ENCODE results near the gene MBTD1.
"Not testable (repeated sequence)": the region's sequence is repeated elsewhere in the genome, so short reads cannot be mapped to it uniquely, and the experiment has no call there.

MBTD1 gene

DNA sequence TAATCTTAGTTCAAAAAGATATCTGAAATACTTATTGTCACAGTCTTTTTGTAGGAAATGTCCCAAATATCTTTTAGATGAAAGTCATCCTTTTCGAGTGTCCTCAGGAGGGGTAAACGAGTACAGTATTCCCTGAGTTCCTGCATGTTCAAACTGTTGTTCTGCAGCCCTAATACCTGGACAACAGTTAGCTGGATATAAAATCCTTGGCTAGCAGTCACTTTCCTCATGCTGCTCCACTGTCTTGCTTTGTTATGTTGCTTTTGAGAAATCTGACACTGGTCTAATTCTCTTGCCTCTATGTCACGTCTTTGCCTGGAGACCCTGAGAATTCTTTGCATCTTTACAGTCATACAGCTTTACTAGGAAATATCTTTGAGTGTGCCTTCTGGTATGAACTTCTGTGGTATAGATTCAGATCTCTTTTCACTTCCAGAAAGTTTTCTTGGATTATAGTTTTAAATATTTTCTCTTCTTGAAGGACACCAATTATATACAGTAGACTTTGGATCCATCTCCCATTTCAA, 9.5 kb downstream of the MBTD1 start:
- H3K9ac ChIP-seq (ENCODE audit: low read depth, low read length) = no peak overlapping the region
- H3K4me2 ChIP-seq (ENCODE audit: low read length) = no peak overlapping the region

GRCh38 chr17:51245535-51245934, 14.3 kb downstream of the MBTD1 start:
- Histone ChIP-seq H3K9me3 (replicated peaks; ENCODE audit: low read length) (no peaks in the 10 kb centered on the region), H3K4me2 (ENCODE audit: low read length) (no peak overlapping the region), H3K4me1 (ENCODE audit: control insufficient read depth, insufficient read depth, low read length) (peaks cover 8% of the 10 kb centered on the region)

More for the DNA sequence above, 9.5 kb downstream of the MBTD1 start:
- no peaks in the 10 kb centered on the region for H3K9me3 ChIP-seq (replicated peaks; ENCODE audit: low read length)
- H3K4me3 ChIP-seq (ENCODE audit: low read length) = no peak overlapping the region
- H3K4me1 ChIP-seq (ENCODE audit: control insufficient read depth, insufficient read depth, low read length) = peaks cover 22% of the 10 kb centered on the region
- no peaks in the 10 kb centered on the region for H3K27me3 ChIP-seq (ENCODE audit: control insufficient read depth, insufficient read depth, low read length)
- peaks cover 12% of the 10 kb centered on the region for H3K36me3 ChIP-seq (ENCODE audit: insufficient read depth, low read length)

DNA sequence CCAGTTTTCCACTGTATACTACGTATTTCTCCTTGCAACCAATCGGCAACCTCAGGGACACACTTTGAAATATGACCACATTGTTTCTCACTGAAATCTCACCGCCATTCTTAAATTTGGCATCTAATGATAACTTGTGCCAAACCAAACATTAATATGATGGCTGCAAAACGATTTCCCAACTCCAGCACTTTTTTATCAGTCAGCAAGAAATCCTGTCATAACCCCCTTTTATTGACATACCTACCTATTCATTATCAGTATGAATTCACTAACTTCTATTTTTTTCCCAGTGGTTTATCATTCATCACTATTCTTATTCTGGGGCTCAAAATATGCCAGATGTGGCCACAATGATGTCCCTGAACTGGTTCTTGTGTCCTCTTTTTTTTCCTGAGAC, 15.8 kb downstream of the MBTD1 start:
- Histone ChIP-seq H3K4me3 (ENCODE audit: low read length) (no peak overlapping the region), H3K9ac (ENCODE audit: low read depth, low read length) (no peak overlapping the region), H3K4me1 (ENCODE audit: control insufficient read depth, insufficient read depth, low read length) (peaks cover 5% of the 10 kb centered on the region), H3K4me2 (ENCODE audit: low read length) (no peak overlapping the region), H3K9me3 (replicated peaks; ENCODE audit: low read length) (no peaks in the 10 kb centered on the region), H3K36me3 (ENCODE audit: insufficient read depth, low read length) (no peaks in the 10 kb centered on the region), H3K27me3 (ENCODE audit: control insufficient read depth, insufficient read depth, low read length) (no peaks in the 10 kb centered on the region)

More at GRCh38 chr17:51245535-51245934, 14.3 kb downstream of the MBTD1 start:
- Histone ChIP-seq H3K4me3 (ENCODE audit: low read length) (no peak overlapping the region), H3K9ac (ENCODE audit: low read depth, low read length) (no peak overlapping the region), H3K27me3 (ENCODE audit: control insufficient read depth, insufficient read depth, low read length) (no peaks in the 10 kb centered on the region), H3K36me3 (ENCODE audit: insufficient read depth, low read length) (no peaks in the 10 kb centered on the region)

DNA sequence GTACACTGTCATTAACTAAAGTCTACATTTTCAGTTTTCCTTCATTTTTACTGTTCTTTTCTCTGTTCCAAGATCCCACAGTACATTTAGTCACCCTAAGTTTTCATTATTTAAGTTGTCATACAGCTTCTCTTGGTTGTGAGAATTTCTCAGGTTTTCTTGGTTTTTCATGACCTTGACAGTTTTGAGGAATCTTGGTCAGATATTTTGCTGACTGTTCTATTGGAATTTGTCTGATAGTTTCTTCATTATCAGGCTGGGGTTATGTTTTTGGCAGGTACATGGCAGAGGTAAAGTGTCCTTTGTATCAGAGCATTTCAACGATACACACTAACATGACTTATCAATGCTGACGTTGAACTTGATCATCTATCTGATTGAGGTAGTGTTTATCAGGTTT, 19.6 kb downstream of the MBTD1 start:
- H3K9me3 ChIP-seq (replicated peaks; ENCODE audit: low read length) = no peaks in the 10 kb centered on the region
- H3K4me2 ChIP-seq (ENCODE audit: low read length) = no peak overlapping the region
- no peaks in the 10 kb centered on the region for H3K4me1 ChIP-seq (ENCODE audit: control insufficient read depth, insufficient read depth, low read length)
- H3K27me3 ChIP-seq (ENCODE audit: control insufficient read depth, insufficient read depth, low read length) = no peaks in the 10 kb centered on the region
- H3K9ac ChIP-seq (ENCODE audit: low read depth, low read length) = no peak overlapping the region
- no peak overlapping the region for H3K4me3 ChIP-seq (ENCODE audit: low read length)
- H3K36me3 ChIP-seq (ENCODE audit: insufficient read depth, low read length) = no peaks in the 10 kb centered on the region

DNA sequence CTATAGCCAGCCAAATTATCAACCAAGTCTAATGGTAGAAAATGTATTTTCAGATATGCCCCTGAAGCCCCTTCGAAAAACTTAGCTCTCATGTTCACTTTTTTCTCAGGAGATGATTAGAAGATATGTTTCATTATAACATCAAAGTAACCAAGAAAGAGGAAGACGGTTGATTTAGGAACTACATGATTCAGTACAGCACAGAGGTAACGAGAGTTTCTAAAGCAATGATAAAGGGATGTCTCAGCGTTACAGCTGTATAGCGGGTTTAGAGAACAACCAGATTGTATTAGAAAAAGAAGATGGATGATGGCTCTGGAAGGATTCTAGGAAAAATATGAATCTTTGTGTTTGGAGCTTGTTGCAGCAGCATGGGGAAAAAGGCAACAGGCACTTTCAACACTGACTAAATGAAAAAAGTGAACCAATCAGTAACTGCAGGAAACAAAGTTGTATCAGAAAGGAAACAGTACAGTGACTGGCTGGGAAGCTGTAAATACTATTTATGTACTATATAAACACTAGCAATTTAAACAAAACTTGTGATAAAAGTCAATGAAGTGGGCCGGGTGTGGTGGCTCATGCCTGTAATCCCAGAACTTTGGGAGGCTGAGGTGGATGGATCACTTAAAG, 21.5 kb downstream of the MBTD1 start:
- Histone ChIP-seq H3K36me3 (ENCODE audit: insufficient read depth, low read length) (no peaks in the 10 kb centered on the region), H3K4me2 (ENCODE audit: low read length) (no peak overlapping the region), H3K9ac (ENCODE audit: low read depth, low read length) (no peak overlapping the region), H3K27me3 (ENCODE audit: control insufficient read depth, insufficient read depth, low read length) (no peaks in the 10 kb centered on the region), H3K4me3 (ENCODE audit: low read length) (no peak overlapping the region), H3K4me1 (ENCODE audit: control insufficient read depth, insufficient read depth, low read length) (no peaks in the 10 kb centered on the region), H3K9me3 (replicated peaks; ENCODE audit: low read length) (no peaks in the 10 kb centered on the region)

DNA sequence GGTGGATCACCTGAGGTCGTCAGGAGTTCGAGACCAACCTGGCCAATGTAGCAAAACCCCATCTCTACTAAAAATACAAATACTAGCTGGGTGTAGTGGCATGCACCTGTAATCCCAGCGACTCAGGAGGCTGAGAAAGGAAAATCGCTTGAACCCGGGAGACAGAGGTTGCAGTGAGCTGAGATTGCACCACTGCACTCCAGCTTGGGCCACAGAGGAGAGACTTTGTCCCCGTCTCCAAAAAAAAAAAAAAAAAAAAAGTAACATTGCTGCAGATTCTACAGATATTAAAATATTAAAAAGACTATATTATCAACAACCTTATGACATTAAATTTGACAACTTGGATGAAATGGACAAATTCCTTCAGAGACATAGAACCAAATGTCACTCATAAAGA, 25.7 kb downstream of the MBTD1 start:
- no peaks in the 10 kb centered on the region for H3K9me3 ChIP-seq (replicated peaks; ENCODE audit: low read length)
- H3K4me3 ChIP-seq (ENCODE audit: low read length) = no peak overlapping the region
- no peaks in the 10 kb centered on the region for H3K4me1 ChIP-seq (ENCODE audit: control insufficient read depth, insufficient read depth, low read length)
- H3K36me3 ChIP-seq (ENCODE audit: insufficient read depth, low read length) = no peaks in the 10 kb centered on the region
- H3K27me3 ChIP-seq (ENCODE audit: control insufficient read depth, insufficient read depth, low read length) = no peaks in the 10 kb centered on the region
- no peak overlapping the region for H3K9ac ChIP-seq (ENCODE audit: low read depth, low read length)
- H3K4me2 ChIP-seq (ENCODE audit: low read length) = no peak overlapping the region

DNA sequence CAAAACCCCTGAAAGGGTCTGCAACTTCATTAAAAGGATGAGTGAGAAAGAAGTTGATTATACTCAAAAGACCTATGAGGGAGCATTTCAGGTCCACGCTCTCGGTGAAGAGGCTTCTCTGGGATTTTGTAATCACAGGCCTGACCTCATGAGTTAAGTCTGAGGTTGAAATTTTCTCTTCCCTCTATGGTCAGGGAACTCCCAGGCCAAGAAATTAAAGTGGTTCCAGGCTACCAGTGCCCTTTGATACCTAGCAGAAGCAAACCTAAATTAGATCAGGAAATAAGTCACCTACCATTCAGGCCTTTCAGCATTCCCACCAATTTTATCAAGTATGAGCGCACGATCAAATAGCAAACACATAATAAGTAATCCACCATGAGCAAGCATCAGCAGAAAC, 27.9 kb downstream of the MBTD1 start:
- Histone ChIP-seq H3K4me2 (ENCODE audit: low read length) (no peak overlapping the region), H3K9me3 (replicated peaks; ENCODE audit: low read length) (no peaks in the 10 kb centered on the region), H3K9ac (ENCODE audit: low read depth, low read length) (no peak overlapping the region), H3K27me3 (ENCODE audit: control insufficient read depth, insufficient read depth, low read length) (no peaks in the 10 kb centered on the region), H3K4me3 (ENCODE audit: low read length) (no peak overlapping the region), H3K36me3 (ENCODE audit: insufficient read depth, low read length) (no peaks in the 10 kb centered on the region), H3K4me1 (ENCODE audit: control insufficient read depth, insufficient read depth, low read length) (peaks cover 5% of the 10 kb centered on the region)

GRCh38 chr17:51230306-51230705, 29.5 kb downstream of the MBTD1 start:
- Histone ChIP-seq H3K4me3 (ENCODE audit: low read length) (no peak overlapping the region), H3K9me3 (replicated peaks; ENCODE audit: low read length) (no peaks in the 10 kb centered on the region), H3K27me3 (ENCODE audit: control insufficient read depth, insufficient read depth, low read length) (no peaks in the 10 kb centered on the region), H3K36me3 (ENCODE audit: insufficient read depth, low read length) (no peaks in the 10 kb centered on the region), H3K9ac (ENCODE audit: low read depth, low read length) (no peak overlapping the region), H3K4me1 (ENCODE audit: control insufficient read depth, insufficient read depth, low read length) (peaks cover 5% of the 10 kb centered on the region), H3K4me2 (ENCODE audit: low read length) (no peak overlapping the region)

- Histone ChIP-seq H3K9ac (ENCODE audit: low read depth, low read length) (no peak overlapping the region), H3K4me2 (ENCODE audit: low read length) (no peak overlapping the region), H3K4me3 (ENCODE audit: low read length) (no peak overlapping the region), H3K36me3 (ENCODE audit: insufficient read depth, low read length) (no peaks in the 10 kb centered on the region), H3K27me3 (ENCODE audit: control insufficient read depth, insufficient read depth, low read length) (no peaks in the 10 kb centered on the region), H3K4me1 (ENCODE audit: control insufficient read depth, insufficient read depth, low read length) (peaks cover 5% of the 10 kb centered on the region), H3K9me3 (replicated peaks; ENCODE audit: low read length) (no peaks in the 10 kb centered on the region)
These were observed 30.0 kb downstream of the MBTD1 start for GRCh38 chr17:51229889-51230288.

- no peak overlapping the region for H3K4me3 ChIP-seq (ENCODE audit: low read length)
- no peak overlapping the region for H3K4me2 ChIP-seq (ENCODE audit: low read length)
- no peak overlapping the region for H3K9ac ChIP-seq (ENCODE audit: low read depth, low read length)
- H3K36me3 ChIP-seq (ENCODE audit: insufficient read depth, low read length) = peaks cover 11% of the 10 kb centered on the region
- H3K4me1 ChIP-seq (ENCODE audit: control insufficient read depth, insufficient read depth, low read length) = peaks cover 5% of the 10 kb centered on the region
- no peaks in the 10 kb centered on the region for H3K9me3 ChIP-seq (replicated peaks; ENCODE audit: low read length)
- H3K27me3 ChIP-seq (ENCODE audit: control insufficient read depth, insufficient read depth, low read length) = no peaks in the 10 kb centered on the region
These were observed 31.7 kb downstream of the MBTD1 start for GRCh38 chr17:51228161-51228560.

GRCh38 chr17:51225523-51225922, 34.3 kb downstream of the MBTD1 start:
- peaks cover 16% of the 10 kb centered on the region for H3K36me3 ChIP-seq (ENCODE audit: insufficient read depth, low read length)
- not testable (repeated sequence) for H3K4me3 ChIP-seq (ENCODE audit: low read length); H3K4me1 ChIP-seq (ENCODE audit: control insufficient read depth, insufficient read depth, low read length); H3K9ac ChIP-seq (ENCODE audit: low read depth, low read length); H3K4me2 ChIP-seq (ENCODE audit: low read length); H3K9me3 ChIP-seq (replicated peaks; ENCODE audit: low read length); H3K27me3 ChIP-seq (ENCODE audit: control insufficient read depth, insufficient read depth, low read length)
